HEK293 (cell line): ENCODE data around the gene ABHD15.

Experiments
- CTCF ChIA-PET: fragments of 350-600 bp; formaldehyde crosslinking; extraction: SDS; loops from one replicate; lab custom pipeline; 2021; ENCODE audit warnings: antibody characterized with exemption; lab: Yijun Ruan, JAX
- POLR2A ChIA-PET: fragments of 300-600 bp; formaldehyde crosslinking; extraction: SDS; loops from one replicate; lab custom pipeline; 2020; ENCODE audit warnings: antibody characterized with exemption, inconsistent platforms; lab: Yijun Ruan, JAX
- H3K27ac ChIP-seq: fragments of 200-500 bp; sonication (Bioruptor generic); 2 replicates; pipeline ENCODE4 v1.5.1; 2014; ENCODE audit warnings: low read depth, low read length, control low read depth, inconsistent platforms; ENCODE audit errors: extremely low read depth
- H3K36me3 ChIP-seq, 2 experiments: fragments of 200-500 bp in 1 of 2; sonication (Bioruptor generic) in 1 of 2; 1 replicate in 1 of 2; 2 replicates in 1 of 2; pipeline ENCODE4 v1.5.1; 2014 to 2017; ENCODE audit warnings: inconsistent platforms in 2 of 2, low read length in 2 of 2; ENCODE audit not compliant: control insufficient read depth in 2 of 2, insufficient read depth in 1 of 2
- H3K4me1 ChIP-seq: fragments of 200-500 bp; sonication (Bioruptor generic); 2 replicates; pipeline ENCODE4 v1.5.1; 2014; ENCODE audit warnings: mild to moderate bottlenecking, low read length, inconsistent platforms; ENCODE audit not compliant: control insufficient read depth, insufficient read depth
- H3K4me3 ChIP-seq: 2 replicates; pipeline ENCODE4 v1.5.1; 2011; ENCODE audit warnings: low read depth, mild to moderate bottlenecking, control low read depth, low read length, moderate library complexity
- H3K9me3 ChIP-seq: fragments of 200-500 bp; sonication (Bioruptor generic); 2 replicates; pipeline ENCODE4 v1.5.1; 2014; ENCODE audit warnings: low read depth, low read length, inconsistent platforms; ENCODE audit not compliant: control insufficient read depth, insufficient read depth
- AEBP2 ChIP-seq: fragments of 450-650 bp; formaldehyde crosslinking; IDR thresholded peaks from 2 replicates; pipeline ENCODE4 v1.5.1; 2016; ENCODE audit warnings: missing biosample characterization, missing genetic modification characterization, borderline replicate concordance
- BCL11A ChIP-seq: fragments of 450-650 bp; formaldehyde crosslinking; IDR thresholded peaks from 2 replicates; pipeline ENCODE4 v1.5.1; 2016; ENCODE audit warnings: low read depth, missing biosample characterization, missing genetic modification characterization
- EGR2 ChIP-seq: fragments of 450-650 bp; formaldehyde crosslinking; IDR thresholded peaks from 2 replicates; pipeline ENCODE4 v1.5.1; 2016; ENCODE audit warnings: low read depth, missing biosample characterization, missing genetic modification characterization
- HOXD13 ChIP-seq: sonication (generic); formaldehyde crosslinking; IDR thresholded peaks from 2 replicates; pipeline ENCODE4 v1.8.0; 2022; ENCODE audit warnings: missing genetic modification reagents, borderline replicate concordance
- KLF16 ChIP-seq: fragments of 450-650 bp; formaldehyde crosslinking; IDR thresholded peaks from 2 replicates; pipeline ENCODE4 v1.5.1; 2017; ENCODE audit warnings: missing biosample characterization, missing genetic modification characterization
- ZBTB10 ChIP-seq: fragments of 450-650 bp; formaldehyde crosslinking; IDR thresholded peaks from 2 replicates; pipeline ENCODE4 v1.5.1; 2016; ENCODE audit warnings: missing biosample characterization, missing genetic modification characterization
- ZBTB17 ChIP-seq: fragments of 450-650 bp; formaldehyde crosslinking; IDR thresholded peaks from 2 replicates; pipeline ENCODE4 v1.5.1; 2016; ENCODE audit warnings: missing biosample characterization, missing genetic modification characterization
- ZBTB20 ChIP-seq: fragments of 450-650 bp; formaldehyde crosslinking; IDR thresholded peaks from 2 replicates; pipeline ENCODE4 v1.5.1; 2016; ENCODE audit warnings: missing biosample characterization, missing genetic modification characterization
- ZBTB26 ChIP-seq: fragments of 450-650 bp; formaldehyde crosslinking; optimal IDR thresholded peaks from 2 replicates; pipeline ENCODE3; 2016; ENCODE audit warnings: missing biosample characterization, mild to moderate bottlenecking, missing genetic modification characterization
- ZEB2 ChIP-seq: fragments of 450-650 bp; formaldehyde crosslinking; IDR thresholded peaks from 2 replicates; pipeline ENCODE4 v1.5.1; 2016; ENCODE audit warnings: missing biosample characterization, missing genetic modification characterization
- ZFHX2 ChIP-seq: fragments of 450-650 bp; formaldehyde crosslinking; conservative IDR thresholded peaks from 2 replicates; pipeline ENCODE4 v1.5.1; 2016; ENCODE audit warnings: missing biosample characterization, missing genetic modification characterization
- ZFP69B ChIP-seq: fragments of 450-650 bp; formaldehyde crosslinking; IDR thresholded peaks from 2 replicates; pipeline ENCODE4 v1.5.1; 2016; ENCODE audit warnings: missing biosample characterization, missing genetic modification characterization
- ZNF140 ChIP-seq: fragments of 450-650 bp; formaldehyde crosslinking; IDR thresholded peaks from 2 replicates; pipeline ENCODE4 v1.5.1; 2016; ENCODE audit warnings: missing biosample characterization, missing genetic modification characterization
- ZNF155 ChIP-seq: fragments of 450-650 bp; formaldehyde crosslinking; IDR thresholded peaks from 2 replicates; pipeline ENCODE4 v1.5.1; 2016; ENCODE audit warnings: missing biosample characterization, missing genetic modification characterization
- ZNF157 ChIP-seq: fragments of 450-650 bp; formaldehyde crosslinking; IDR thresholded peaks from 2 replicates; pipeline ENCODE4 v1.5.1; 2016; ENCODE audit warnings: missing biosample characterization, missing genetic modification characterization
- ZNF398 ChIP-seq: fragments of 450-650 bp; formaldehyde crosslinking; IDR thresholded peaks from 2 replicates; pipeline ENCODE4 v1.5.1; 2017; ENCODE audit warnings: missing biosample characterization, missing genetic modification characterization
- ZNF48 ChIP-seq: fragments of 450-650 bp; formaldehyde crosslinking; IDR thresholded peaks from 2 replicates; pipeline ENCODE4 v1.5.1; 2016; ENCODE audit warnings: missing biosample characterization, missing genetic modification characterization
- ZNF530 ChIP-seq: fragments of 450-650 bp; formaldehyde crosslinking; IDR thresholded peaks from 2 replicates; pipeline ENCODE4 v1.5.1; 2016; ENCODE audit warnings: low read depth, missing biosample characterization, missing genetic modification characterization
- ZNF544 ChIP-seq: fragments of 450-650 bp; formaldehyde crosslinking; IDR thresholded peaks from 2 replicates; pipeline ENCODE4 v1.5.0; 2017; ENCODE audit warnings: missing biosample characterization, missing genetic modification characterization
- ZNF555 ChIP-seq: fragments of 450-650 bp; formaldehyde crosslinking; conservative IDR thresholded peaks from 2 replicates; pipeline ENCODE4 v1.5.1; 2017; ENCODE audit warnings: missing biosample characterization, mild to moderate bottlenecking, missing genetic modification characterization, inconsistent platforms
- ZNF600 ChIP-seq: fragments of 450-650 bp; formaldehyde crosslinking; IDR thresholded peaks from 2 replicates; pipeline ENCODE4 v1.5.1; 2016; ENCODE audit warnings: missing biosample characterization, missing genetic modification characterization
- ZNF654 ChIP-seq: fragments of 450-650 bp; formaldehyde crosslinking; IDR thresholded peaks from 2 replicates; pipeline ENCODE4 v1.5.1; 2016; ENCODE audit warnings: low read depth, missing biosample characterization, missing genetic modification characterization
- ZNF658 ChIP-seq: fragments of 450-650 bp; formaldehyde crosslinking; IDR thresholded peaks from 2 replicates; pipeline ENCODE4; 2016; ENCODE audit warnings: missing biosample characterization, missing genetic modification characterization
- ZNF677 ChIP-seq: fragments of 450-650 bp; IDR thresholded peaks from 2 replicates; pipeline ENCODE4 v1.5.0; 2018; ENCODE audit warnings: missing biosample characterization, mild to moderate bottlenecking, missing genetic modification characterization, moderate library complexity
- ZSCAN23 ChIP-seq: fragments of 450-650 bp; formaldehyde crosslinking; IDR thresholded peaks from 2 replicates; pipeline ENCODE4 v1.5.1; 2016; ENCODE audit warnings: missing biosample characterization, missing genetic modification characterization

The ABHD15 gene

DNA sequence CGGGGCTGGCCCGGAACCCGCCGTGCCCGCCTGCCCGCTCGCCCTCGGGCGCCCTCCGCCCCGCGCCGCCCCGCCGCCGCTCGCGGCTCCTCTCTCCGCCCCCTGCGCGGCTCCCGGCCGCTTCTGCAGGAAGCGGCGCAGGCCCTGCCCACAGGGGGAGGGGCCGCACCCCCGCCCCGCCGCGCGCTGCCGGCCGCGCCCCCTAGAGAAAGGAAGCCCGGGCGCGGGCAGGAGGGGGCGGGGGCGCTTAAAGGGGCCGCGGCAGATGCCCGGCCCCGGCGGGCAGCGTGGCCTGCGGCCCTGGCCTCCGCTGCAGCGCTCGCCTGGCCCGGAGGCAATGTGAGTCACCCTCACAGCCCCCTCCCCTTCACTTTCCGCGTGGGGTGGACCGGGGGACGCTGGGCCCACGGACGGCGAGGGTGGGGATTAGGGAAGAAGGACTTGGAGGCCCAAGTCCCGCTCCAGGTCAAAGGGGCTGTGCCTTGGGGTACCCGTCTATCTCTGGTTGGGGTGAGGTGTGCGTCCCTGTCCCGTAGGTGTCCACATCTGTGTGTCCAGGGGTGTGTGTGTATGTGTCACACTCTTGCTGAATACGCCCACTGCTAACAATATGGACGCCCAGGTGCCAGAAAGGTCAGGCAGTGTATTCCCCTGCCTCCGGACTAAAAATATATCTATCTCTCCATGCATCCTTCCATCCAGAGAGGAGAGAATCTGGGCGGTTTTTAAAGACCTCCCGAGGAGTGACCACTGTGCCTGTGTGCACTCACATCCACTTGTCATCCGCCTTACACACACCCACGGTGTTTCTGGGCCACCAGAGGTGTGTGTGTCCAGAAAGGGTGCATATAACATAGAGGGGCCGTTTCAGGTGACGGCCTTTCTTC, 22.9 kb upstream of the ABHD15 start, which contains the start of gene GIT1 (continued):
- TF ChIP-seq ZSCAN23 (tag by site-specific recombination), result no peak
- TF ChIP-seq ZNF658 (tag by site-specific recombination), result no peak
- no peak for TF ChIP-seq ZNF530 (tag by site-specific recombination)
- TF ChIP-seq ZFHX2 (tag by site-specific recombination), result peak; percentile 92
- TF ChIP-seq BCL11A, result peak; percentile 25; the same call in 1 of the 2 replicates
- TF ChIP-seq ZNF157 (tag by site-specific recombination), result no peak
- TF ChIP-seq ZNF677 (tag by site-specific recombination), result 0 out of 2 replicates have a peak, but pooled peaks have one; percentile 40
- TF ChIP-seq HOXD13 (CRISPR knock-in tag), result no peak
- TF ChIP-seq ZBTB10 (tag by site-specific recombination), result peak; percentile 62; the same call in 1 of the 2 replicates
- no peak for TF ChIP-seq ZNF544 (tag by site-specific recombination)
- TF ChIP-seq ZNF654 (tag by site-specific recombination), result no peak
- TF ChIP-seq ZNF600 (tag by site-specific recombination), result no peak
- TF ChIP-seq ZNF398, result no peak
- TF ChIP-seq ZNF155, result no peak
- TF ChIP-seq ZNF555 (tag by site-specific recombination), result no peak
- no peak for TF ChIP-seq AEBP2 (tag by site-specific recombination)
- TF ChIP-seq EGR2 (tag by site-specific recombination), result peak; percentile 59
- no peak for TF ChIP-seq ZNF48 (tag by site-specific recombination)

GRCh38 chr17:29588562-29589411, 21.9 kb upstream of the ABHD15 start:
- Histone ChIP-seq H3K9me3 (no peaks in the 10 kb centered on the region), H3K27ac (peak overlapping the region; percentile 55), H3K36me3 (peaks cover 0 to 16% of the 10 kb centered on the region in 2 experiments; a peak in 1 of 3 replicates), H3K4me1 (peaks cover 23% of the 10 kb centered on the region), H3K4me3 (peak overlapping the region; percentile 86)
- ChIA-PET POLR2A (interaction anchor here (0.7 to 1.8 kb wide), 6 partner anchors 12 to 295 kb away, joined by 3 to 8 read pairs (median 4); partner anchors contain the start of genes NUFIP2 and TP53I13), CTCF (interaction anchor here (0.6 to 1.8 kb wide), 6 partner anchors 8 to 439 kb away, joined by 3 to 7 read pairs (median 4); partner anchors contain the start of gene CORO6)
- TF ChIP-seq ZBTB26 (tag by site-specific recombination), result peak; percentile 64
- TF ChIP-seq ZBTB17, result peak; percentile 85
- peak; percentile 68; the same call in 1 of the 2 replicates for TF ChIP-seq ZEB2
- TF ChIP-seq ZFP69B (tag by site-specific recombination), result 0 out of 2 replicates have a peak, but pooled peaks have one; percentile 24
- TF ChIP-seq ZNF140 (tag by site-specific recombination), result no peak
- TF ChIP-seq KLF16, result peak; percentile 72
- peak; percentile 75 for TF ChIP-seq ZBTB20 (tag by site-specific recombination)
